Smooth muscle cell (in vitro differentiated cells): ENCODE results near the gene NDUFC2. TPM values are rescaled to one million over a fixed set of nuclear protein-coding genes. Genes with fewer than 3 reads are reported as not detected.

Experiments used
- DNase-seq: peaks from one replicate; lab custom pipeline; 2025; ENCODE audit not compliant: unreplicated experiment; lab: John Stamatoyannopoulos, UW
- H2AFZ ChIP-seq: fragments of 200-600 bp; sonication (generic); 2 replicates; pipeline ENCODE4 v1.6.0; 2016; ENCODE audit warnings: antibody characterized with exemption, low read depth, mild to moderate bottlenecking
- H3F3A ChIP-seq: fragments of 200-600 bp; sonication (generic); 2 replicates; pipeline ENCODE4 v1.6.0; 2017; ENCODE audit warnings: antibody characterized with exemption, low read depth
- H3K27ac ChIP-seq: fragments of 200-600 bp; sonication (generic); 2 replicates; pipeline ENCODE4 v1.5.1; 2016; ENCODE audit warnings: low read depth, mild to moderate bottlenecking
- H3K27me3 ChIP-seq: fragments of 200-600 bp; sonication (generic); 2 replicates; pipeline ENCODE4 v1.6.1; 2016; ENCODE audit warnings: low read depth, mild to moderate bottlenecking
- H3K36me3 ChIP-seq: fragments of 200-600 bp; sonication (generic); 2 replicates; pipeline ENCODE4 v1.5.1; 2016; ENCODE audit warnings: low read depth
- H3K4me1 ChIP-seq: fragments of 200-600 bp; sonication (generic); 2 replicates; pipeline ENCODE4 v1.5.1; 2016; ENCODE audit warnings: low read depth
- H3K4me2 ChIP-seq: fragments of 200-600 bp; sonication (generic); 2 replicates; pipeline ENCODE4 v1.6.0; 2016; ENCODE audit warnings: mild to moderate bottlenecking
- H3K4me3 ChIP-seq: fragments of 200-600 bp; sonication (generic); 2 replicates; pipeline ENCODE4 v1.5.1; 2016; ENCODE audit warnings: mild to moderate bottlenecking
- H3K79me2 ChIP-seq: fragments of 200-600 bp; sonication (generic); 2 replicates; pipeline ENCODE4 v1.6.0; 2016; ENCODE audit warnings: low read depth, mild to moderate bottlenecking
- H3K9ac ChIP-seq: fragments of 200-600 bp; sonication (generic); 2 replicates; pipeline ENCODE4 v1.6.0; 2016; ENCODE audit warnings: low read depth
- H3K9me3 ChIP-seq: fragments of 200-600 bp; sonication (generic); replicated peaks from 2 replicates; pipeline ENCODE4 v1.5.1; 2016; ENCODE audit warnings: low read depth
- H4K20me1 ChIP-seq: fragments of 200-600 bp; sonication (generic); 2 replicates; pipeline ENCODE4 v1.6.0; 2016; ENCODE audit warnings: low read depth
- CTCF ChIP-seq: fragments of 200-600 bp; sonication (generic); IDR thresholded peaks from 2 replicates; pipeline ENCODE4 v1.5.1; 2017; ENCODE audit warnings: borderline replicate concordance, mild to moderate bottlenecking, antibody characterized with exemption; ENCODE audit not compliant: insufficient read depth, poor library complexity, severe bottlenecking
- WGBS: methylation state at CpG from one replicate; pipeline ENCODE4 v1.1.7; 2016; ENCODE audit warnings: low lambda C conversion rate; 5-methylcytosine and 5-hydroxymethylcytosine counted together
- polyA plus RNA-seq: library from polyadenylated mRNA; unstranded; fragments of >200 nt; fragmentation: Nextera tagmentation; extraction: Ambion mirVana; gene quantifications from 2 replicates; pipeline ENCODE4 v1.2.1, GENCODE V29; 2016
- total RNA-seq: library from RNA; depleted of rRNA; stranded (reverse); fragments of >200 nt; gene quantifications from 2 replicates; pipeline ENCODE4 v1.2.3, GENCODE V29; 2014

Gene NDUFC2
- total and polyA plus RNA-seq, 2 experiments from 2014 or later: 164 to 472 TPM

- peak overlapping the region; percentile 84 for H3K4me2 ChIP-seq
- H2AFZ ChIP-seq: peak overlapping the region; percentile 97
- no peaks in the 10 kb centered on the region for H3K27me3 ChIP-seq
- DNase-seq: peak; percentile 7
- WGBS: 13% methylated on average over 7 of the region's 7 CpGs
- H3K36me3 ChIP-seq: no peaks in the 10 kb centered on the region
- H3K79me2 ChIP-seq: no peaks in the 10 kb centered on the region
- H3K4me1 ChIP-seq: peaks cover 6% of the 10 kb centered on the region
- H4K20me1 ChIP-seq: no peaks in the 10 kb centered on the region
- H3K4me3 ChIP-seq: peak overlapping the region; percentile 26
- no peak for TF ChIP-seq CTCF
- H3F3A ChIP-seq: no peaks in the 10 kb centered on the region
- peak overlapping the region; percentile 90 for H3K9ac ChIP-seq
- H3K9me3 ChIP-seq: no peaks in the 10 kb centered on the region
- peak overlapping the region; percentile 99 for H3K27ac ChIP-seq
Observed at GRCh38 chr11:78039919-78040671, 39.6 kb downstream of the NDUFC2 start.

GRCh38 chr11:78039391-78039918, 40.2 kb downstream of the NDUFC2 start:
- Histone ChIP-seq H3K27me3 (no peaks in the 10 kb centered on the region), H3K79me2 (no peaks in the 10 kb centered on the region), H3K9me3 (no peaks in the 10 kb centered on the region), H2AFZ (peak overlapping the region; percentile 97), H3K36me3 (no peaks in the 10 kb centered on the region), H3K27ac (peak overlapping the region; percentile 99), H3F3A (no peaks in the 10 kb centered on the region), H4K20me1 (no peaks in the 10 kb centered on the region), H3K4me1 (peaks cover 6% of the 10 kb centered on the region), H3K4me2 (peak overlapping the region; percentile 84), H3K4me3 (no peak overlapping the region), H3K9ac (no peak overlapping the region)
- no peak for TF ChIP-seq CTCF
- DNase-seq: no peak
- 95% methylated on average over 4 of the region's 4 CpGs for WGBS

GRCh38 chr11:78038697-78039313, 40.9 kb downstream of the NDUFC2 start:
- peaks cover 6% of the 10 kb centered on the region for H3K4me1 ChIP-seq
- 97% methylated on average over 8 of the region's 8 CpGs for WGBS
- H3K27ac ChIP-seq: no peak overlapping the region
- H3K79me2 ChIP-seq: no peaks in the 10 kb centered on the region
- no peak overlapping the region for H2AFZ ChIP-seq
- no peaks in the 10 kb centered on the region for H3K27me3 ChIP-seq
- no peaks in the 10 kb centered on the region for H3K36me3 ChIP-seq
- DNase-seq: no peak
- no peak overlapping the region for H3K9ac ChIP-seq
- H3K4me2 ChIP-seq: no peak overlapping the region
- no peak for TF ChIP-seq CTCF
- no peaks in the 10 kb centered on the region for H3K9me3 ChIP-seq
- no peak overlapping the region for H3K4me3 ChIP-seq
- H3F3A ChIP-seq: no peaks in the 10 kb centered on the region
- no peaks in the 10 kb centered on the region for H4K20me1 ChIP-seq
